IMR-90 (cell line): ENCODE measurements around the gene TERB1. TPM values are rescaled to one million over a fixed set of nuclear protein-coding genes. Genes with fewer than 3 reads are reported as not detected.

Experiments
- ATAC-seq: fragments of 200-7000 bp; cut with Tn5 transposase; 2 replicates; pipeline ENCODE4 v1.9.1; 2020; ENCODE audit warnings: low read depth, mild to moderate bottlenecking, moderate library complexity
- BruUV-seq: library from RNA; stranded (reverse); fragments of 400-500 nt; replicated peaks from 2 replicates; lab custom pipeline; 2021; lab: Mats Ljungman, UMichigan
- CTCF ChIA-PET: fragments of 300-600 bp; formaldehyde crosslinking; extraction: SDS; loops from one replicate; lab custom pipeline; 2021; ENCODE audit warnings: antibody characterized with exemption; lab: Yijun Ruan, JAX
- POLR2A ChIA-PET: fragments of 300-600 bp; sonication (Branson Sonifier 250); formaldehyde crosslinking; loops from one replicate; lab custom pipeline; 2022; ENCODE audit warnings: antibody characterized with exemption; ENCODE audit not compliant: unreplicated experiment; lab: Charles Lee
- DNase-seq: peaks from one replicate; pipeline ENCODE4 v3.0.0; 2013
- H2AFZ ChIP-seq: replicated peaks from 2 replicates; pipeline ENCODE3; 2013; ENCODE audit warnings: low read length, mild to moderate bottlenecking; ENCODE audit not compliant: poor library complexity
- H2AK5ac ChIP-seq: 2 replicates; pipeline ENCODE4 v1.6.1; 2013; ENCODE audit warnings: low read depth, low read length, inconsistent platforms
- H2AK9ac ChIP-seq: replicated peaks from 2 replicates; pipeline ENCODE3; 2013; ENCODE audit warnings: mild to moderate bottlenecking, low read depth, low read length, moderate library complexity; ENCODE audit not compliant: poor library complexity
- H2BK120ac ChIP-seq: 2 replicates; pipeline ENCODE4 v1.6.1; 2013; ENCODE audit warnings: low read depth, low read length, inconsistent platforms
- H2BK15ac ChIP-seq: 3 replicates; pipeline ENCODE4 v1.6.1; 2013; ENCODE audit warnings: low read depth, low read length, inconsistent platforms
- H2BK20ac ChIP-seq: 2 replicates; pipeline ENCODE4 v1.6.1; 2013; ENCODE audit warnings: low read depth, mild to moderate bottlenecking, inconsistent platforms, low read length, moderate library complexity
- H2BK5ac ChIP-seq: 2 replicates; pipeline ENCODE4 v1.6.1; 2013; ENCODE audit warnings: mild to moderate bottlenecking, low read depth, low read length, inconsistent platforms; ENCODE audit not compliant: poor library complexity, severe bottlenecking
- H3K14ac ChIP-seq: replicated peaks from 2 replicates; pipeline ENCODE4 v1.6.1; 2013; ENCODE audit warnings: low read depth, low read length, inconsistent platforms
- H3K18ac ChIP-seq: 2 replicates; pipeline ENCODE4 v1.6.1; 2013; ENCODE audit warnings: low read depth, low read length, control low read depth
- H3K23ac ChIP-seq: 2 replicates; pipeline ENCODE4 v1.6.1; 2013; ENCODE audit warnings: low read depth, low read length, inconsistent platforms
- H3K27ac ChIP-seq: 2 replicates; pipeline ENCODE4 v1.5.1; 2013; ENCODE audit warnings: mild to moderate bottlenecking, control low read depth, low read length; ENCODE audit not compliant: insufficient read depth
- H3K27me3 ChIP-seq: 2 replicates; pipeline ENCODE4 v1.6.1; 2013; ENCODE audit warnings: low read length; ENCODE audit not compliant: control insufficient read depth, insufficient read depth
- H3K36me3 ChIP-seq: 2 replicates; pipeline ENCODE4 v1.6.1; 2013; ENCODE audit warnings: low read length, mixed read lengths; ENCODE audit not compliant: control insufficient read depth, insufficient read depth
- H3K4ac ChIP-seq: 2 replicates; pipeline ENCODE4 v1.6.1; 2013; ENCODE audit warnings: low read depth, low read length, inconsistent platforms
- H3K4me1 ChIP-seq: 2 replicates; pipeline ENCODE4 v1.6.1; 2013; ENCODE audit warnings: low read length, mixed read lengths; ENCODE audit not compliant: control insufficient read depth, insufficient read depth
- H3K4me2 ChIP-seq: 2 replicates; pipeline ENCODE4 v1.6.1; 2013; ENCODE audit warnings: low read depth, mild to moderate bottlenecking, control low read depth, low read length, moderate library complexity
- H3K4me3 ChIP-seq: 2 replicates; pipeline ENCODE4 v1.5.1; 2013; ENCODE audit warnings: low read depth, mild to moderate bottlenecking, control low read depth, low read length, moderate library complexity; ENCODE audit not compliant: insufficient read depth
- H3K56ac ChIP-seq: 2 replicates; pipeline ENCODE4 v1.6.1; 2013; ENCODE audit warnings: low read length, inconsistent platforms; ENCODE audit not compliant: insufficient read depth; ENCODE audit errors: extremely low read depth
- H3K79me1 ChIP-seq, 2 experiments: 2 replicates each; pipeline ENCODE4 v1.6.1; 2013; ENCODE audit warnings: low read length in 2 of 2, inconsistent platforms in 1 of 2, low read depth in 1 of 2
- H3K9ac ChIP-seq: 2 replicates; pipeline ENCODE4 v1.6.1; 2013; ENCODE audit warnings: low read depth, low read length, control low read depth
- H3K9me1 ChIP-seq: 2 replicates; pipeline ENCODE4 v1.6.1; 2013; ENCODE audit warnings: low read length, inconsistent platforms; ENCODE audit not compliant: insufficient read depth
- H3K9me3 ChIP-seq: 2 replicates; pipeline ENCODE4 v1.6.1; 2013; ENCODE audit warnings: low read length; ENCODE audit not compliant: control insufficient read depth, insufficient read depth
- H4K20me1 ChIP-seq: 2 replicates; pipeline ENCODE4 v1.6.1; 2013; ENCODE audit warnings: low read length, inconsistent platforms; ENCODE audit not compliant: insufficient read depth
- H4K5ac ChIP-seq: 2 replicates; pipeline ENCODE4 v1.6.1; 2013; ENCODE audit warnings: mild to moderate bottlenecking, low read depth, low read length, control low read depth
- H4K8ac ChIP-seq, 2 experiments: 2 replicates each; pipeline ENCODE4 v1.6.1; 2013; ENCODE audit warnings: low read depth in 2 of 2, low read length in 2 of 2, control low read depth in 1 of 2, inconsistent platforms in 1 of 2
- H4K91ac ChIP-seq: 2 replicates; pipeline ENCODE4 v1.6.1; 2013; ENCODE audit warnings: low read depth, low read length, inconsistent platforms; ENCODE audit not compliant: insufficient read depth
- BHLHE40 ChIP-seq: fragments of 150-350 bp; IDR thresholded peaks from 2 replicates; pipeline ENCODE4 v1.6.1; 2016; ENCODE audit warnings: mild to moderate bottlenecking, low read depth, low read length
- CHD1 ChIP-seq: IDR thresholded peaks from 2 replicates; pipeline ENCODE4 v1.6.1; 2012; ENCODE audit warnings: low read depth, low read length, improper control_type of control experiment
- FOS ChIP-seq: fragments of 150-350 bp; IDR thresholded peaks from 2 replicates; pipeline ENCODE4 v1.6.1; 2016; ENCODE audit warnings: low read depth, low read length
- MAZ ChIP-seq: IDR thresholded peaks from 2 replicates; pipeline ENCODE4 v1.6.1; 2012; ENCODE audit warnings: low read depth, mild to moderate bottlenecking, low read length, improper control_type of control experiment, moderate library complexity, borderline replicate concordance
- MXI1 ChIP-seq: IDR thresholded peaks from 2 replicates; pipeline ENCODE4 v1.6.1; 2012; ENCODE audit warnings: low read depth, mild to moderate bottlenecking, low read length, moderate library complexity, borderline replicate concordance
- NFE2L2 ChIP-seq: fragments of 150-350 bp; IDR thresholded peaks from 2 replicates; pipeline ENCODE4 v1.6.1; 2016; ENCODE audit warnings: low read depth, mild to moderate bottlenecking, low read length
- RCOR1 ChIP-seq: IDR thresholded peaks from 2 replicates; pipeline ENCODE4 v1.6.1; 2012; ENCODE audit warnings: mild to moderate bottlenecking, low read length, improper control_type of control experiment; ENCODE audit not compliant: insufficient replicate concordance
- RFX5 ChIP-seq: IDR thresholded peaks from 2 replicates; pipeline ENCODE4 v1.8.0; 2012; ENCODE audit warnings: low read depth, mild to moderate bottlenecking, low read length, moderate library complexity
- SMC3 ChIP-seq: fragments of 150-350 bp; IDR thresholded peaks from 2 replicates; pipeline ENCODE4 v1.6.1; 2016; ENCODE audit warnings: low read depth, mild to moderate bottlenecking, antibody characterized with exemption, low read length, moderate library complexity
- WGBS, 2 experiments: methylation state at CpG; one replicate each; pipeline versions ENCODE4 v1.1.5 to v1.1.7; 2013; ENCODE audit warnings: missing lambda C conversion rate in 2 of 2; ENCODE audit not compliant: insufficient read length in 1 of 2; ENCODE audit errors: extremely low coverage in 2 of 2; 5-methylcytosine and 5-hydroxymethylcytosine counted together
- dilution Hi-C: fragments of 300-500 bp; cut with HindIII; formaldehyde crosslinking; loops from one replicate; pipeline ENCODE4 v1.14.3; 2018; ENCODE audit warnings: low sequenced_read_pairs; ENCODE audit not compliant: unreplicated experiment
- in situ Hi-C: fragments of 300-500 bp; cut with MboI; formaldehyde crosslinking; loops from 3 replicates; pipeline ENCODE4 v1.14.3; 2019; ENCODE audit warnings: low sequenced_read_pairs, inconsistent platforms, mixed read lengths
- intact Hi-C: fragments of 100-400 bp; cut with micrococcal nuclease; formaldehyde crosslinking; loops from 2 replicates; pipeline ENCODE4 v1.10.0; 2022
- polyA plus RNA-seq, 3 experiments: library from polyadenylated mRNA; depleted of rRNA; stranded (reverse); fragments of >200 nt; gene quantifications; 2 replicates each; pipeline ENCODE4 v1.2.3, GENCODE V29; 2012; ENCODE audit warnings: low replicate concordance in 1 of 3
- total RNA-seq: library from RNA; depleted of rRNA; stranded (reverse); fragments of >200 nt; gene quantifications from 2 replicates; pipeline ENCODE4 v1.2.3, GENCODE V29; 2012
- TF ChIP-seq, protein P1 (sequence below): fragments of 150-350 bp; IDR thresholded peaks from 2 replicates; pipeline ENCODE4 v1.6.1; 2016; ENCODE audit warnings: low read depth, mild to moderate bottlenecking, low read length, moderate library complexity, borderline replicate concordance
- TF ChIP-seq, protein P2 (sequence below): conservative IDR thresholded peaks from 2 replicates; pipeline ENCODE4 v1.5.1; 2012; ENCODE audit warnings: mild to moderate bottlenecking, low read depth, low read length, improper control_type of control experiment
- TF ChIP-seq, protein P3 (sequence below): fragments of 150-350 bp; IDR thresholded peaks from 2 replicates; pipeline ENCODE4 v1.6.1; 2017; ENCODE audit warnings: mild to moderate bottlenecking, antibody characterized with exemption, low read length, low read depth

Gene TERB1
- total and polyA plus RNA-seq, 2 of the 4 experiments (the other 2 are of a cell fraction), result not detected

DNA sequence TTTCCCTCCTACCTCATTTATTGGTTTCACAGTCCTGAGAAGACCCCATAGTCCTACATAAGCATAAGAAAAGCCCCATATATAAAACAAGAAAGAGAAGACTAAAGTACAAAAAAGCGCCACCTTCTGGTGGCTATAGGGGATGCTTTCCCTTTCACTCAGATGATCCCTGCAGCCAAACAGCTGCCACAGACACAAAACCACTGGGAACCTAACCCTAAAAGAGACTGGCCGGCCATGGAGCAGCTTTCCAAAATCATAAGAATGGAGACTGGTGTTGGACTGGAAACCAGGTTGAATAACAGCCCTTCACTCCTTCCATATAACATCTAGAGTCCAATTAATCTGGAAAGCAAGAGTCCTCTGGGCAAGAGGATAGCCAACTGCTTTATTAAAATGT lies 61.4 kb downstream of the TERB1 start:
- peaks cover 47 to 80% of the 10 kb centered on the region in 2 experiments for H3K79me1 ChIP-seq
- H3K9ac ChIP-seq, result no peak overlapping the region
- H2BK5ac ChIP-seq, result no peak overlapping the region
- TF ChIP-seq MAZ (no peak), BHLHE40 (no peak), RFX5 (no peak), MXI1 (no peak), SMC3 (peak; percentile 36; the same call in 1 of the 2 replicates), NFE2L2 (no peak), CHD1 (no peak), FOS (no peak), RCOR1 (no peak)
- TF ChIP-seq, protein P1, sequence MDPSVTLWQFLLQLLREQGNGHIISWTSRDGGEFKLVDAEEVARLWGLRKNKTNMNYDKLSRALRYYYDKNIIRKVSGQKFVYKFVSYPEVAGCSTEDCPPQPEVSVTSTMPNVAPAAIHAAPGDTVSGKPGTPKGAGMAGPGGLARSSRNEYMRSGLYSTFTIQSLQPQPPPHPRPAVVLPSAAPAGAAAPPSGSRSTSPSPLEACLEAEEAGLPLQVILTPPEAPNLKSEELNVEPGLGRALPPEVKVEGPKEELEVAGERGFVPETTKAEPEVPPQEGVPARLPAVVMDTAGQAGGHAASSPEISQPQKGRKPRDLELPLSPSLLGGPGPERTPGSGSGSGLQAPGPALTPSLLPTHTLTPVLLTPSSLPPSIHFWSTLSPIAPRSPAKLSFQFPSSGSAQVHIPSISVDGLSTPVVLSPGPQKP, result no peak
- TF ChIP-seq, protein P2, sequence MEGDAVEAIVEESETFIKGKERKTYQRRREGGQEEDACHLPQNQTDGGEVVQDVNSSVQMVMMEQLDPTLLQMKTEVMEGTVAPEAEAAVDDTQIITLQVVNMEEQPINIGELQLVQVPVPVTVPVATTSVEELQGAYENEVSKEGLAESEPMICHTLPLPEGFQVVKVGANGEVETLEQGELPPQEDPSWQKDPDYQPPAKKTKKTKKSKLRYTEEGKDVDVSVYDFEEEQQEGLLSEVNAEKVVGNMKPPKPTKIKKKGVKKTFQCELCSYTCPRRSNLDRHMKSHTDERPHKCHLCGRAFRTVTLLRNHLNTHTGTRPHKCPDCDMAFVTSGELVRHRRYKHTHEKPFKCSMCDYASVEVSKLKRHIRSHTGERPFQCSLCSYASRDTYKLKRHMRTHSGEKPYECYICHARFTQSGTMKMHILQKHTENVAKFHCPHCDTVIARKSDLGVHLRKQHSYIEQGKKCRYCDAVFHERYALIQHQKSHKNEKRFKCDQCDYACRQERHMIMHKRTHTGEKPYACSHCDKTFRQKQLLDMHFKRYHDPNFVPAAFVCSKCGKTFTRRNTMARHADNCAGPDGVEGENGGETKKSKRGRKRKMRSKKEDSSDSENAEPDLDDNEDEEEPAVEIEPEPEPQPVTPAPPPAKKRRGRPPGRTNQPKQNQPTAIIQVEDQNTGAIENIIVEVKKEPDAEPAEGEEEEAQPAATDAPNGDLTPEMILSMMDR, result peak; percentile 58
- TF ChIP-seq, protein P3, sequence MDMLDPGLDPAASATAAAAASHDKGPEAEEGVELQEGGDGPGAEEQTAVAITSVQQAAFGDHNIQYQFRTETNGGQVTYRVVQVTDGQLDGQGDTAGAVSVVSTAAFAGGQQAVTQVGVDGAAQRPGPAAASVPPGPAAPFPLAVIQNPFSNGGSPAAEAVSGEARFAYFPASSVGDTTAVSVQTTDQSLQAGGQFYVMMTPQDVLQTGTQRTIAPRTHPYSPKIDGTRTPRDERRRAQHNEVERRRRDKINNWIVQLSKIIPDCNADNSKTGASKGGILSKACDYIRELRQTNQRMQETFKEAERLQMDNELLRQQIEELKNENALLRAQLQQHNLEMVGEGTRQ, result no peak
- dilution Hi-C loops, result no loop called here
- in situ Hi-C loops, result no loop called here
- H3K4ac ChIP-seq, result peak overlapping the region; percentile 30; the same call in 1 of the 2 replicates
- ChIA-PET POLR2A (no interaction called here), CTCF (interaction anchor here (0.6 to 2.6 kb wide), 7 partner anchors 12 to 135 kb away, joined by 3 to 10 read pairs (median 4); partner anchors contain the start of gene DYNC1LI2)
- no peak overlapping the region for H2AFZ ChIP-seq
- no peak overlapping the region for H4K91ac ChIP-seq
- H3K56ac ChIP-seq, result no peak overlapping the region
- no peak overlapping the region for H2BK15ac ChIP-seq
- no peaks in the 10 kb centered on the region for H3K27me3 ChIP-seq
- intact Hi-C loops, result loop anchor here (5.0 to 10.0 kb wide), 2 partner anchors 133 to 335 kb away; no protein-coding TSS in a partner anchor
- no peak overlapping the region for H2AK5ac ChIP-seq
- no peak overlapping the region for H2BK20ac ChIP-seq
- H3K14ac ChIP-seq, result peak overlapping the region; percentile 17; the same call in 1 of the 2 replicates
- no peak overlapping the region for H4K8ac ChIP-seq
- peaks cover 53% of the 10 kb centered on the region for H3K36me3 ChIP-seq
- H2AK9ac ChIP-seq, result no peak overlapping the region
- H2BK120ac ChIP-seq, result no peak overlapping the region
- 0 out of 2 replicates have a peak overlapping the region, but pooled peaks have one; percentile 47 for H3K23ac ChIP-seq
- BruUV-seq, result no TSS peak
- WGBS, 2 experiments, result 67% methylated on average over 1 of the region's 2 CpGs; no CpG with 5 or more reads in 1 of the 2 experiments
- no peak overlapping the region for H3K27ac ChIP-seq
- peaks cover 14% of the 10 kb centered on the region for H3K4me1 ChIP-seq
- H4K20me1 ChIP-seq, result peaks cover 65% of the 10 kb centered on the region
- H3K9me1 ChIP-seq, result peaks cover 12% of the 10 kb centered on the region
- H3K4me2 ChIP-seq, result no peak overlapping the region
- no peak overlapping the region for H3K18ac ChIP-seq
- DNase-seq (peak; percentile 32), ATAC-seq (peak; percentile 45)
- H3K4me3 ChIP-seq, result no peak overlapping the region
- H4K5ac ChIP-seq, result no peak overlapping the region
- H3K9me3 ChIP-seq, result no peaks in the 10 kb centered on the region
